H1 (cell line): ENCODE data around the gene TPD52L1. TPM values are rescaled to one million over a fixed set of nuclear protein-coding genes. Genes with fewer than 3 reads are reported as not detected.

Experiments used
- CTCF ChIA-PET: fragments of 300-600 bp; sonication (Branson Sonifier 250); formaldehyde crosslinking; loops from one replicate; lab custom pipeline; 2021; ENCODE audit not compliant: partially characterized antibody; lab: Charles Lee
- POLR2A ChIA-PET: fragments of 300-600 bp; sonication (Branson Sonifier 250); formaldehyde crosslinking; loops from one replicate; lab custom pipeline; 2021; ENCODE audit warnings: inconsistent platforms; ENCODE audit not compliant: partially characterized antibody; lab: Charles Lee
- DNase-seq, 2 experiments: peaks; one replicate each; pipeline versions ENCODE4 v3.0.0 to v3.0.0-alpha.2; 2010 to 2022; ENCODE audit warnings: low spot score in 2 of 2, low read depth in 1 of 2, mixed read lengths in 1 of 2
- FAIRE-seq: peaks from 2 replicates; lab custom pipeline; 2011; peaks lifted over from hg19 to GRCh38; lab: Jason Lieb, UNC
- H2AFZ ChIP-seq: 2 replicates; pipeline ENCODE4 v1.8.1; 2012; ENCODE audit warnings: low read length, inconsistent platforms
- H2AK5ac ChIP-seq: 2 replicates; pipeline ENCODE4 v1.6.1; 2013; ENCODE audit warnings: low read depth, low read length
- H2BK120ac ChIP-seq: replicated peaks from 2 replicates; pipeline ENCODE3; 2013; ENCODE audit warnings: low read depth, low read length, inconsistent platforms
- H2BK12ac ChIP-seq: 2 replicates; pipeline ENCODE4 v1.6.1; 2013; ENCODE audit warnings: low read depth, low read length
- H2BK15ac ChIP-seq: 2 replicates; pipeline ENCODE4 v1.6.1; 2013; ENCODE audit warnings: low read length
- H2BK20ac ChIP-seq: 2 replicates; pipeline ENCODE4 v1.6.1; 2013; ENCODE audit warnings: low read length
- H2BK5ac ChIP-seq: 2 replicates; pipeline ENCODE4 v1.6.1; 2013; ENCODE audit warnings: low read depth, low read length
- H3K14ac ChIP-seq: 2 replicates; pipeline ENCODE4 v1.6.1; 2013; ENCODE audit warnings: inconsistent platforms; ENCODE audit not compliant: insufficient read length
- H3K18ac ChIP-seq: 2 replicates; pipeline ENCODE4 v1.6.1; 2013; ENCODE audit warnings: low read length; ENCODE audit errors: extremely low read depth
- H3K23ac ChIP-seq: 2 replicates; pipeline ENCODE4 v1.6.1; 2013; ENCODE audit warnings: inconsistent platforms; ENCODE audit not compliant: insufficient read length
- H3K23me2 ChIP-seq: 2 replicates; pipeline ENCODE4 v1.6.1; 2013; ENCODE audit warnings: low read depth, low read length
- H3K27ac ChIP-seq: 2 replicates; pipeline ENCODE4 v1.6.1; 2011; ENCODE audit warnings: low read depth, low read length, inconsistent platforms
- H3K27me3 ChIP-seq, 4 experiments: replicated peaks in 1 of 4; 1 replicate in 1 of 4; 2 replicates in 3 of 4; pipeline versions ENCODE4 v1.6.1 to v1.8.1; 2011 to 2013; ENCODE audit warnings: low read length in 3 of 4, mild to moderate bottlenecking in 3 of 4, inconsistent platforms in 2 of 4, mixed read lengths in 2 of 4, moderate library complexity in 1 of 4; ENCODE audit not compliant: control insufficient read depth in 3 of 4, insufficient read depth in 3 of 4; ENCODE audit errors: extremely low read depth in 1 of 4
- H3K36me3 ChIP-seq, 4 experiments: 2 replicates each; pipeline versions ENCODE4 v1.6.1 to v1.8.1; 2011 to 2013; ENCODE audit warnings: mild to moderate bottlenecking in 4 of 4, low read length in 3 of 4, moderate library complexity in 2 of 4, control low read depth in 1 of 4, inconsistent platforms in 1 of 4; ENCODE audit not compliant: insufficient read depth in 4 of 4, control insufficient read depth in 2 of 4
- H3K4ac ChIP-seq: replicated peaks from 2 replicates; pipeline ENCODE3; 2013; ENCODE audit warnings: low read length, low read depth, mixed read lengths, inconsistent platforms; ENCODE audit not compliant: insufficient read length
- H3K4me1 ChIP-seq, 4 experiments: replicated peaks in 1 of 4; 1 replicate in 1 of 4; 2 replicates in 3 of 4; pipeline versions ENCODE4 v1.6.1 to v1.8.1; 2011 to 2013; ENCODE audit warnings: low read length in 3 of 4, inconsistent platforms in 2 of 4, mixed read lengths in 1 of 4; ENCODE audit not compliant: insufficient read depth in 4 of 4, control insufficient read depth in 3 of 4
- H3K4me2 ChIP-seq, 2 experiments: 2 replicates each; pipeline versions ENCODE4 v1.6.1 to v1.8.1; 2011 to 2013; ENCODE audit warnings: low read depth in 2 of 2, low read length in 2 of 2, control low read depth in 1 of 2, inconsistent platforms in 1 of 2, mild to moderate bottlenecking in 1 of 2; ENCODE audit not compliant: insufficient read depth in 1 of 2
- H3K4me3 ChIP-seq, 4 experiments: fragments of 200-600, 300-600 bp in 1 of 4; sonication (generic), shearing (Covaris generic), sonication (Bioruptor Twin) in 1 of 4; 2 replicates each; pipeline versions ENCODE4 v1.5.1 to v1.8.1; 2011 to 2016; ENCODE audit warnings: low read length in 4 of 4, low read depth in 3 of 4, control low read depth in 2 of 4, inconsistent platforms in 2 of 4, mild to moderate bottlenecking in 2 of 4, mixed read lengths in 1 of 4, moderate library complexity in 1 of 4; ENCODE audit not compliant: insufficient read depth in 2 of 4; ENCODE audit errors: extremely low read depth in 1 of 4
- H3K56ac ChIP-seq: replicated peaks from 2 replicates; pipeline ENCODE3; 2013; ENCODE audit warnings: low read depth, mild to moderate bottlenecking, mixed read lengths, low read length, inconsistent platforms; ENCODE audit not compliant: insufficient read length
- H3K79me1 ChIP-seq: 2 replicates; pipeline ENCODE4 v1.6.1; 2013; ENCODE audit warnings: low read depth, low read length, control low read depth
- H3K79me2 ChIP-seq, 2 experiments: 2 replicates each; pipeline versions ENCODE4 v1.6.1 to v1.8.1; 2012 to 2013; ENCODE audit warnings: low read length in 2 of 2, mild to moderate bottlenecking in 2 of 2, inconsistent platforms in 1 of 2; ENCODE audit not compliant: insufficient read depth in 2 of 2, control insufficient read depth in 1 of 2
- H3K9ac ChIP-seq, 4 experiments: replicated peaks in 1 of 4; 1 replicate in 1 of 4; 2 replicates in 3 of 4; pipeline versions ENCODE4 v1.6.1 to v1.8.1; 2011 to 2013; ENCODE audit warnings: low read depth in 3 of 4, low read length in 3 of 4, control low read depth in 2 of 4, mild to moderate bottlenecking in 2 of 4, moderate library complexity in 2 of 4, inconsistent platforms in 1 of 4; ENCODE audit errors: extremely low read depth in 1 of 4
- H3K9me3 ChIP-seq, 2 experiments: 2 replicates each; pipeline versions ENCODE4 v1.6.1 to v1.8.1; 2012 to 2013; ENCODE audit warnings: mild to moderate bottlenecking in 2 of 2, moderate library complexity in 2 of 2, control low read depth in 1 of 2, inconsistent platforms in 1 of 2, low read depth in 1 of 2, low read length in 1 of 2, mixed read lengths in 1 of 2; ENCODE audit not compliant: insufficient read depth in 2 of 2
- H4K20me1 ChIP-seq, 2 experiments: replicated peaks in 1 of 2; 2 replicates each; pipeline versions ENCODE3 to v1.8.1; 2011 to 2013; ENCODE audit warnings: inconsistent platforms in 2 of 2, low read length in 2 of 2, mild to moderate bottlenecking in 1 of 2; ENCODE audit not compliant: insufficient read depth in 2 of 2, control insufficient read depth in 1 of 2
- H4K5ac ChIP-seq: 2 replicates; pipeline ENCODE4 v1.6.1; 2013; ENCODE audit warnings: low read length, low read depth, mixed read lengths, inconsistent platforms; ENCODE audit not compliant: insufficient read length
- H4K8ac ChIP-seq: 2 replicates; pipeline ENCODE4 v1.8.0; 2013; ENCODE audit warnings: mild to moderate bottlenecking, moderate library complexity, low read length, inconsistent platforms; ENCODE audit not compliant: insufficient read depth; ENCODE audit errors: extremely low read depth
- H4K91ac ChIP-seq: replicated peaks from 2 replicates; pipeline ENCODE3; 2013; ENCODE audit warnings: low read length, mixed read lengths, inconsistent platforms; ENCODE audit not compliant: insufficient read length
- CHD1 ChIP-seq: IDR thresholded peaks from 2 replicates; pipeline ENCODE4 v1.6.1; 2012; ENCODE audit warnings: low read depth, low read length, improper control_type of control experiment
- E2F6 ChIP-seq: IDR thresholded peaks from 2 replicates; pipeline ENCODE4 v1.6.1; 2012; ENCODE audit warnings: inconsistent platforms
- MAFK ChIP-seq: IDR thresholded peaks from 2 replicates; pipeline ENCODE4 v1.6.1; 2012; ENCODE audit warnings: low read depth, mild to moderate bottlenecking, improper control_type of control experiment, low read length
- MAX ChIP-seq: IDR thresholded peaks from 2 replicates; pipeline ENCODE4 v1.6.1; 2012; ENCODE audit warnings: inconsistent platforms
- NRF1 ChIP-seq: IDR thresholded peaks from 2 replicates; pipeline ENCODE4 v1.6.1; 2011; ENCODE audit warnings: mild to moderate bottlenecking, low read depth, low read length, improper control_type of control experiment
- PHF8 ChIP-seq: fragments of 200-600 bp; sonication (generic); conservative IDR thresholded peaks from 2 replicates; pipeline ENCODE4 v1.7.1; 2012; ENCODE audit warnings: low read depth, mild to moderate bottlenecking, inconsistent platforms, low read length, moderate library complexity
- POU5F1 ChIP-seq: IDR thresholded peaks from 2 replicates; pipeline ENCODE4 v1.6.1; 2011; ENCODE audit warnings: low read depth, mild to moderate bottlenecking, low read length, moderate library complexity
- SAP30 ChIP-seq: fragments of 300-600 bp; sonication (generic); IDR thresholded peaks from 2 replicates; pipeline ENCODE4 v1.7.1; 2012; ENCODE audit warnings: low read length, moderate library complexity, mild to moderate bottlenecking, inconsistent platforms; ENCODE audit not compliant: insufficient read depth, insufficient replicate concordance
- SP4 ChIP-seq: IDR thresholded peaks from 2 replicates; pipeline ENCODE4 v1.6.1; 2012; ENCODE audit warnings: low read length, inconsistent platforms
- TAF1 ChIP-seq: IDR thresholded peaks from 2 replicates; pipeline ENCODE4 v1.6.1; 2011; ENCODE audit warnings: mild to moderate bottlenecking, low read depth, low read length
- TCF12 ChIP-seq: IDR thresholded peaks from 2 replicates; pipeline ENCODE4 v1.6.1; 2011; ENCODE audit warnings: low read depth, mild to moderate bottlenecking, low read length
- WGBS, 2 experiments: shearing (Covaris generic) in 1 of 2; methylation state at CpG; one replicate each; pipeline versions ENCODE4 v1.1.6 to v1.1.7; 2013 to 2015; ENCODE audit warnings: low lambda C conversion rate in 2 of 2, mixed read lengths in 2 of 2, inconsistent platforms in 1 of 2, low coverage in 1 of 2, missing lambda C conversion rate in 1 of 2; ENCODE audit not compliant: insufficient replicate concordance in 2 of 2, insufficient coverage in 1 of 2, insufficient read length in 1 of 2; ENCODE audit errors: extremely low coverage in 1 of 2, missing lambda C conversion rate in 1 of 2; 5-methylcytosine and 5-hydroxymethylcytosine counted together
- polyA plus RNA-seq, 7 experiments: library from polyadenylated mRNA; depleted of rRNA in 3 of 7; stranded (reverse) in 5 of 7; unstranded in 2 of 7; fragments of >200 nt in 5 of 7; fragments of 200-250 nt in 2 of 7; gene quantifications; 1 replicate in 5 of 7; 2 replicates in 1 of 7; 4 replicates in 1 of 7; pipeline versions ENCODE4 v1.2.1 to v1.2.3, GENCODE V29; 2011 to 2013; ENCODE audit warnings: missing spikeins in 2 of 7, mixed read lengths in 2 of 7
- total RNA-seq: library from RNA; stranded (reverse); fragmentation: NEBNext Ultra II Directional; extraction: Animal tissue kit (Norgen Biotek cat#: 25700); gene quantifications from 2 replicates; pipeline ENCODE4 v1.2.1, GENCODE V29; 2021

The TPD52L1 gene
- total and polyA plus RNA-seq, 2 of the 8 experiments (the other 6 are each of a cell fraction or from before 2014, with no cell fraction given), result 7.4 to 14.2 TPM

- no peaks in the 10 kb centered on the region for H3K79me1 ChIP-seq
- DNase-seq (no peak), FAIRE-seq (no peak)
- H3K23ac ChIP-seq, result no peak overlapping the region
- no peak overlapping the region for H3K56ac ChIP-seq
- no peak overlapping the region for H3K4me2 ChIP-seq
- no peak overlapping the region for H3K18ac ChIP-seq
- no peak overlapping the region for H3K4me3 ChIP-seq
- H3K9me3 ChIP-seq, result no peaks in the 10 kb centered on the region
- H2AFZ ChIP-seq, result no peak overlapping the region
- H4K5ac ChIP-seq, result no peak overlapping the region
- no peak overlapping the region for H2BK12ac ChIP-seq
- no peaks in the 10 kb centered on the region for H4K20me1 ChIP-seq
- H3K27me3 ChIP-seq, result no peaks in the 10 kb centered on the region
- H2BK120ac ChIP-seq, result no peak overlapping the region
- no peak overlapping the region for H4K91ac ChIP-seq
- H3K9ac ChIP-seq, result no peak overlapping the region
- ChIA-PET CTCF (interaction anchor here (1.2 kb wide), 1 partner anchor 12 kb away, joined by 3 read pairs; no protein-coding TSS in a partner anchor), POLR2A (no interaction called here)
- H2BK15ac ChIP-seq, result no peak overlapping the region
- no peak overlapping the region for H2BK20ac ChIP-seq
- H3K4me1 ChIP-seq, result peaks cover 0 to 2% (median under 1%) of the 10 kb centered on the region in 4 experiments; a peak in 2 of 7 replicates
- no peaks in the 10 kb centered on the region for H3K23me2 ChIP-seq
- H4K8ac ChIP-seq, result no peak overlapping the region
- TF ChIP-seq MAFK, result no peak
- no peak for TF ChIP-seq E2F6
- no peak for TF ChIP-seq CHD1
- no peak for TF ChIP-seq MAX
- TF ChIP-seq PHF8, result no peak
- TF ChIP-seq NRF1, result no peak
- TF ChIP-seq TCF12, result no peak
- no peak for TF ChIP-seq SAP30
- no peak for TF ChIP-seq TAF1
- TF ChIP-seq POU5F1, result no peak
- no peak for TF ChIP-seq SP4
- H3K4ac ChIP-seq, result no peak overlapping the region
- WGBS, 2 experiments, result 94% methylated on average over 7 of the region's 7 CpGs; no CpG with 5 or more reads in 1 of the 2 experiments
- no peak overlapping the region for H3K27ac ChIP-seq
- H3K79me2 ChIP-seq, result no peaks in the 10 kb centered on the region
- no peak overlapping the region for H3K14ac ChIP-seq
- H2AK5ac ChIP-seq, result no peak overlapping the region
- H2BK5ac ChIP-seq, result no peak overlapping the region
- H3K36me3 ChIP-seq, result no peaks in the 10 kb centered on the region
These were observed 94.6 kb downstream of the TPD52L1 start for GRCh38 chr6:125248136-125248535.
